ENCODE measurements around the gene SEMA6A.

Gene SEMA6A

GRCh38 chr5:116576053-116576713, 1.6 kb upstream of the SEMA6A start:
- no peak for DNase-seq

GRCh38 chr5:116575326-116576052, 866 bp upstream of the SEMA6A start:
- DNase-seq: peak in 1 of 2 experiments; percentile 12

GRCh38 chr5:116573702-116574366, 789 bp downstream of the SEMA6A start:
- peak in 1 of 2 experiments; percentile 16 for DNase-seq

GRCh38 chr5:116573279-116573701, 1.3 kb downstream of the SEMA6A start:
- DNase-seq: peak in 1 of 2 experiments; percentile 41

- DNase-seq: peak in 1 of 2 experiments; percentile 40
Measured at GRCh38 chr5:116572350-116573278, 2.0 kb downstream of the SEMA6A start.

DNA sequence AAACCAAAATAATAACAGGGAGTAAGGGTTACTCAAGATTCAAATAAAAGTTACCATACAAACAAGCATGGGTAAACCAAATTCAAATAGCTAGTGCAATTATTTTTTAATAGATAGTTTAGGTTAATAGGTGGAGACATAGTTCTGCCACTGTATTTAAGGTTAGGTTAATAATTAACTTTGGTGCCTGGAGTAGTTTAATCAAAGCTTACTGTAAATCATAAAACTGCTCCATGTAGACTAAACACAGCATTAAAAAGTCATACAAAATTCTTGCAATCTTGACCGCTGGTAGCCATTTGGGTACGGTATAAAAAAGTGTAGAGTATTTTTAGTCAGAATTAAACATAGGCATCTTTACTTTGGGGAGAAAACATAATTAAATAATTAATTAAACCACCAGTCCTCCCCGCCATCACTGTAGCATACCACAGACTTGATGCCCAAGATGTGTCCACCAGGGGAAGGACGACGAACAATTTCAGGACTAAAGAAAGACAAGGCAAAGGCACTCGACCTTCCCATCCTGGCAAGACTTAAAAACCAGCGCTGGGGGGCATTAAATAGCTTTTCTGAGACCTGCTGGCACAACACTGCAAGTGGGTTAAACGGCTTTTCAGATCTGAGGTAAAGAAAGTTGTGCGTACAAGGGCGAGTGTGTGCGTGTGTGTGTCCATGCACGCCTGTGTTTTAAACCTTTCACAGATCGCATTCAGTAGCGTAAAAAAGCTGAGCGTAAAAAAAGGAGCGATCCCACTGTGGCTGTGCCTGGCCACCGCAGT, 2.9 kb downstream of the SEMA6A start:
- peak in 1 of 2 experiments; percentile 40 for DNase-seq

DNA sequence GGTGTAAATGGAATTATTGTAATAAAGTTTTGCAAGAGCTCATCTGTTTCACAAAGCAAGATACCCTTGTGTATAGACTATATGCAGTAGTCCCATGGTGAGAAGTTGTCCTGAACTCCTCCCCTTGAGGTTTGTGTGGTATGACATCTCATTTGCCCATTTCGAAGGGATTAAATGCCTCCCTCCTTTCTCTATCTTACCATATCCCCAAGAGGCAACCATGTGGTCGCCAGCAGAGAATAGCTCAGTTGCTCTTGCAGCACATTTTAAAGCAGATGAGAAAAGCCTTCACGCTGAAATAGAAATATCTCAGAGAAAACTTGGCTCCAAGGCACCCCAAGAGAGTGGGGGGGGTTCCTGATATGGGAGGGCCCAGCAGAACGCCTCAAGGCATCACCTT, 4.6 kb downstream of the SEMA6A start:
- no peak for DNase-seq

DNA sequence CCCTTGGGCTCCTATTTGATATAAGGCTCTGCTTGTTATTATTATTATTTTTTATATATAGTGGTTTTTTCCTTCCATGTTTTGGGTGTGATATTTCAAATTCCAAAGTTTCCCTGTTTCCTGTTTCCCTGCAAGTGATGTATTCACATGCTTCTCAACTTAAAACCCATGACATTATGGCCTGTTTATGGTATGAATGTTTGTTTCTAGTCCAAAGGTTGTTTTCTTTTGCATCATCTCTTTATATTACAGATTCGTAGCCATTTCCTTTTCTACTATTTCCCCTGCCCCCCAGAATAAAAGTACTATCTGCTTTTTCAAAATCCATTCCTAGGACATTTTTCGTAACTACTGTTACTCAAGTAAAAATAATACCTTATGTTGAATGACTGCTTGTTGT, 7.5 kb downstream of the SEMA6A start:
- DNase-seq: no peak

- no peak for DNase-seq
Measured at GRCh38 chr5:116566251-116566650, 8.4 kb downstream of the SEMA6A start.

DNA sequence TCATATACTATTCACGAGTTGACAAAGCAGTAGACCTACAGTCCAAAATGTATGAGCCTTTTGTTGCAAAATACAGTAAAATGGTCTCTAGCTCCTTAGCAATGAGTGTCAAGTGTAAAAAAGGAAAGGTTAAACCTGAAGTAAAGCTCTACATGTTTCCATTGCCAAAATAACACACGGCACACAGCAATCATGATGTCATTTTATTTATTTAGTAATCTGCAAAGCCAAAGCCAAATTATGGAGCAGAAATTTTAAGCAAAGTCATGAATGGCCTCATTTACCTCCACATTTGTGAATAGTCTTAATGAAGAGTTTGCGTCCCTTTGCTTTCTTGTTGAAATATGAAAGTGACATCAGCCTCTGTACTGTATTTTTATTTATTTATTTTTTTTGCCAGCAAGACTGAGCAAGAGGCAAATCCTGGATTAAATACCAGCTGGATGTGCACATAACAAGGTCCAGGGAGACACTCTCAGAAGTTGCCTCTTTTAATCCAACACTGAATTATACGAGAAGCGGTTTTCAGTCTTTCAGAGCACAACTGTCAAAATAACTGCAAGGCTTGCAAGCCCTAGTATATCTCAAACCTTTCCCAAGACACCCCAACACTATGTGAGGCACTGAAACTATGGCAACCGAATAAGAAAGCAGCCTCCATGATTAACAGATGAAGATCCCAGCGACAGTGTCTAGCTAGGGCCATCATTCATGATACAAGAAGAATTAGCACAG, 9.7 kb downstream of the SEMA6A start:
- DNase-seq: peak in 1 of 2 experiments; percentile 56

DNA sequence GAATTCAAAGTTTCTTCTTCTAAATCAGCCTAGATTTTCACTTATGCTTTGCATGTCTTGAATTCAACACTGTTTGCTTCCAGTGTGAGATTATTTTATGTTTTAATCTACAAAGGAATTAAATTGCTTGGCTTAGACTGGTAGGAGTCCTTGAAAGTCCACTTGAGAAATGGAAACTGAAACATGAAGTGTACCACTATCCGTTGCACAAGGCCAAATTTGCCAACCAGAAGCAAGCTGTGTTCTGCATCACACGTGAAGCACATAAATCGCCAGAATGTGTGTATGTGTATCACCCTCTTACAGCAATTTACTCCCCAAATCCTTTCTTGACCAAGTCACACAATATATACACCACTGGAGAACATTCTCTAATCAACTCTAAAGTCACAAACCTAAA, 10.3 kb downstream of the SEMA6A start:
- DNase-seq: peak in 1 of 2 experiments; percentile 10

GRCh38 chr5:116563736-116564308, 10.8 kb downstream of the SEMA6A start:
- no peak for DNase-seq

DNA sequence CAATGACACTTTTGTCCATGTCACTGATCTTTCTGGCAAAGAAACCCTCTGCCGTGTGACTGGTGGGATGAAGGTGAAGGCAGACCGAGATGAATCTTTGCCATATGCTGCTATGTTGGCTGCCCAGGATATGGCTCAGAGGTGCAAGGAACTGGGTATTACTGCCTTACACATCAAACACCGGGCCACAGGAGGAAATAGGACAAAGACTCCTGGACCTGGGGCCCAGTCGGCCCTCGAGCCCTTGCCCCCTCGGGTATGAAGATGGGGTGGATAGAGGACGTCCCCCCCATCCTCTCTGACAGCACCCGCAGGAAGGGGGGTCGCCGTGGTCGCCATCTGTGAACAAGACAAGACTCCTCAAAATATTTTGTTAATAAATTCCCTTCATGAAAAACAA, 12.0 kb downstream of the SEMA6A start:
- no peak for DNase-seq

- DNase-seq: no peak
Measured at GRCh38 chr5:116561658-116562057, 13.0 kb downstream of the SEMA6A start.

DNA sequence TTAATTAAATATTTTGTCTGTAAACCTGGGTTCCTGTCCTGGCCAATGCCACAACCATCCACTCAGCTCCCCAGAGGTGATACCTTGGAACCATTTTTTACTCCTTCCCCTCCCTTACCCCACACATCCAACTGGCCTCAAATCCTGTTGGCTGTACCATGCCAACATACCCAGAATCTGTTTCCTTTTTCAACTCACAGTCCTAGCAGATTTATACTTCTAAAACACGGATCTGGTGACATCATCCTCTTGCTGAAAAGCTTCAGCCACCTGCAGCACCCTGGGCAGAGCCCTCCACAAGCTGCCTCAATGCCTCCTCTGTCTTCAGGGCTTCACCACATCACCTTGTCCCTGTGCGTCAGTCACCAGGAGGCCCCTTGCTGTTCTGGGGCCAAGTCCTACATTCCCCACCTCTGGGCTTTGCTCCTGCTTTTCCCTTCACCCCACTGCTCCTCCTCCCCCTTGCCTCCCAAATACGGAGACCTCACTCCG, 14.9 kb downstream of the SEMA6A start:
- DNase-seq: no peak

DNA sequence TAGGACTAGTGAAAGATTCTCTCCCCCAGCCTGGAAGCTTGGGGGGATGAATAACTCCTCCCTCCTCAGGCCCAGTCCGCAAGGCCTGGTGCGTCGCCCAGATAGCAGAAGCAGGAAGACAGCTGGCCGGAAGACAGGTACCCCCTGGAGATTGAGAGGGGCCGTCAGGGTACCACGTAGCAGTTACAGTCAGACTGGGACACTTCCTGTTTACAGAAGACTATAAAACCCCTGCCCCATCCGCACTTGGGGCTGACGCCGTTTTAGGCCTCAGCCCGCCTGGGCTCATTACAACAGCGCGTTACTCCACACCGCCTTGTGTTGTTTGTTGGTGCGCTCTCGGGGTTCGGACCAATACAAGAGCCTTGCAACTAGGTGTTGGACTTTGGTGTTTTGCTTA, 15.4 kb downstream of the SEMA6A start:
- no peak for DNase-seq

- peak in 1 of 2 experiments; percentile 40 for DNase-seq
Measured at GRCh38 chr5:116557669-116558271, 16.9 kb downstream of the SEMA6A start.

- peak; percentile 19 to 82 for DNase-seq
Measured at GRCh38 chr5:116554764-116555163, 19.9 kb downstream of the SEMA6A start.

GRCh38 chr5:116553366-116553765, 21.3 kb downstream of the SEMA6A start:
- no peak for DNase-seq

DNA sequence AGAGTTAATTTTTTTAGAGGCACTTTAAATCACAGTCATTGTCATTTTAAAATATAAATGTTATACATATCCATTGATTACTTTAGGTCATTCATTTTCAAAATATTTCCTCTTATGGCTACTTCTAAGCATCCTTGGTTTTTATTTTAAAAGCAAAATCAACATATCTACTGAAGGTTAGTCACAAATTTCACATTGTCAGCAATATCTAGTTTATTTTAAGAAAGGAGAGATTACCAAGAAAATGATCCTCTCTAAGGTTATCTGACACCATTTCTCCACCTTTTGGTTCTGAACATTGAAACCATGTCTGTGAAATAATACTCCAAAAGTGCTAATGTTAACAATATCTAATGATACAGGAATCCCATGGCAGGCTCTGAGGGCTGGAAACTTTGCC, 24.5 kb downstream of the SEMA6A start:
- no peak for DNase-seq
